Stimulated activated CD4-positive, alpha-beta T cell treated with anti-CD3 and anti-CD28 coated beads, Interleukin-12 subunit alpha, Interleukin-12 subunit beta, amount 100 ng/mL, for 4 hours (primary cell): ENCODE results near the gene VEGFA.
"Not testable (repeated sequence)": the region's sequence is repeated elsewhere in the genome, so short reads cannot be mapped to it uniquely, and the experiment has no call there.

ENCODE experiments used
- DNase-seq: peaks from one replicate; pipeline ENCODE4 v3.0.0-alpha.2; 2020

VEGFA gene

GRCh38 chr6:43806043-43806757, 36.2 kb downstream of the VEGFA start:
- no peak for DNase-seq

- no peak for DNase-seq
These were observed 36.8 kb downstream of the VEGFA start for GRCh38 chr6:43806758-43807227.

GRCh38 chr6:43807228-43808061, 37.4 kb downstream of the VEGFA start:
- no peak for DNase-seq

- no peak for DNase-seq
These were observed 38.4 kb downstream of the VEGFA start for GRCh38 chr6:43808412-43808811.

GRCh38 chr6:43809417-43810305, 39.6 kb downstream of the VEGFA start:
- DNase-seq, result no peak

- no peak for DNase-seq
These were observed 41.1 kb downstream of the VEGFA start for GRCh38 chr6:43810965-43811732.

- no peak for DNase-seq
These were observed 41.7 kb downstream of the VEGFA start for GRCh38 chr6:43811733-43812099.

GRCh38 chr6:43812850-43813578, 43.0 kb downstream of the VEGFA start:
- DNase-seq, result no peak

- DNase-seq, result no peak
These were observed 44.1 kb downstream of the VEGFA start for GRCh38 chr6:43814111-43814510.

GRCh38 chr6:43814865-43815264, 44.9 kb downstream of the VEGFA start:
- no peak for DNase-seq

- peak; percentile 6 for DNase-seq
These were observed 47.2 kb downstream of the VEGFA start for GRCh38 chr6:43817192-43817591.

- DNase-seq, result not testable (repeated sequence)
These were observed 49.0 kb downstream of the VEGFA start for GRCh38 chr6:43818973-43819372.

- no peak for DNase-seq
These were observed 49.9 kb downstream of the VEGFA start for GRCh38 chr6:43819958-43820357.

- no peak for DNase-seq
These were observed 50.5 kb downstream of the VEGFA start for GRCh38 chr6:43820486-43820885.

GRCh38 chr6:43821101-43821886, 51.3 kb downstream of the VEGFA start:
- DNase-seq, result no peak

- no peak for DNase-seq
These were observed 53.4 kb downstream of the VEGFA start for GRCh38 chr6:43823390-43823789.

- DNase-seq, result no peak
These were observed 54.1 kb downstream of the VEGFA start for GRCh38 chr6:43823879-43824702.

- no peak for DNase-seq
These were observed 54.7 kb downstream of the VEGFA start for GRCh38 chr6:43824703-43825064.

GRCh38 chr6:43825187-43826115, 55.4 kb downstream of the VEGFA start:
- no peak for DNase-seq
